ENCODE data around the gene GLTP.

The GLTP gene

DNA sequence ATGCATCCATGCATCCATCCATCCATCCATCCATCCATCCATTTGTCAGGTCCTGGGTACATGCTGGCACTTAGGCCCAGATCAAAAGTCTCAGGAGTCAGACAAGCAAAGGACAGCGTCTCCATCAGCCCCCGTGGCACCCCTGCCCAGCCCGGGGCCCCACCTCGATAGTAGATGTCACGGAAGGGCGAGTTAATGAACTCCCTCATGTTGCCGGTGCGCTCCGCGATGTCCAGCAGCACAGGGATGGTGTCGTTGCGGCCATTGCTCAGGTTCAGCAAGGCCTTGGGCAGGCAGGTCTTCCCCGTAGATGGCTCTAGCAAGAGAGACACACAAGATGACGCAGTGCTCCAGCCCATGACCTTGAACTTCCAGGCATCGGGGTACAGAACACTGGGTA lies 77.5 kb downstream of the GLTP start:
- H3K4me3 Mint-ChIP-seq, result no peak overlapping the region
- H3K27me3 Mint-ChIP-seq (ENCODE audit: low read depth), result no peaks in the 10 kb centered on the region
- H3K36me3 Mint-ChIP-seq (ENCODE audit: low read depth), result no peaks in the 10 kb centered on the region
- H3K9me3 Mint-ChIP-seq, result no peaks in the 10 kb centered on the region
- H3K4me1 Mint-ChIP-seq, result no peaks in the 10 kb centered on the region
- TF ChIP-seq, protein P1, sequence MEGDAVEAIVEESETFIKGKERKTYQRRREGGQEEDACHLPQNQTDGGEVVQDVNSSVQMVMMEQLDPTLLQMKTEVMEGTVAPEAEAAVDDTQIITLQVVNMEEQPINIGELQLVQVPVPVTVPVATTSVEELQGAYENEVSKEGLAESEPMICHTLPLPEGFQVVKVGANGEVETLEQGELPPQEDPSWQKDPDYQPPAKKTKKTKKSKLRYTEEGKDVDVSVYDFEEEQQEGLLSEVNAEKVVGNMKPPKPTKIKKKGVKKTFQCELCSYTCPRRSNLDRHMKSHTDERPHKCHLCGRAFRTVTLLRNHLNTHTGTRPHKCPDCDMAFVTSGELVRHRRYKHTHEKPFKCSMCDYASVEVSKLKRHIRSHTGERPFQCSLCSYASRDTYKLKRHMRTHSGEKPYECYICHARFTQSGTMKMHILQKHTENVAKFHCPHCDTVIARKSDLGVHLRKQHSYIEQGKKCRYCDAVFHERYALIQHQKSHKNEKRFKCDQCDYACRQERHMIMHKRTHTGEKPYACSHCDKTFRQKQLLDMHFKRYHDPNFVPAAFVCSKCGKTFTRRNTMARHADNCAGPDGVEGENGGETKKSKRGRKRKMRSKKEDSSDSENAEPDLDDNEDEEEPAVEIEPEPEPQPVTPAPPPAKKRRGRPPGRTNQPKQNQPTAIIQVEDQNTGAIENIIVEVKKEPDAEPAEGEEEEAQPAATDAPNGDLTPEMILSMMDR (IDR thresholded peaks at IDR 0.05; ENCODE audit: unreplicated experiment in 3 of 3), result no peak
- no peak overlapping the region for H3K27ac Mint-ChIP-seq

Measured in nephron (organoid).